8988T (cell line): Measurements from ENCODE around the gene CDC5L.

Experiments used
- DNase-seq: peaks from one replicate; pipeline ENCODE4 v3.0.0; 2011

CDC5L gene

GRCh38 chr6:44477293-44477894 lies 89.9 kb downstream of the CDC5L start:
- DNase-seq = no peak

- no peak for DNase-seq
Observed at GRCh38 chr6:44478158-44478557, 90.7 kb downstream of the CDC5L start.

- DNase-seq = no peak
Observed at GRCh38 chr6:44478591-44479254, 91.2 kb downstream of the CDC5L start.

GRCh38 chr6:44480097-44480541 lies 92.6 kb downstream of the CDC5L start:
- no peak for DNase-seq

- no peak for DNase-seq
Observed at GRCh38 chr6:44481056-44481455, 93.5 kb downstream of the CDC5L start.

GRCh38 chr6:44481760-44482159 lies 94.3 kb downstream of the CDC5L start:
- no peak for DNase-seq

GRCh38 chr6:44485601-44486401 lies 98.3 kb downstream of the CDC5L start:
- DNase-seq = no peak

GRCh38 chr6:44487002-44487401 lies 99.5 kb downstream of the CDC5L start:
- DNase-seq = no peak

GRCh38 chr6:44487586-44487985 lies 100.1 kb downstream of the CDC5L start:
- DNase-seq = no peak

- peak; percentile 65 for DNase-seq
Observed at GRCh38 chr6:44489910-44490604, 102.6 kb downstream of the CDC5L start.

GRCh38 chr6:44493132-44493531 lies 105.6 kb downstream of the CDC5L start:
- DNase-seq = no peak

GRCh38 chr6:44493593-44493992 lies 106.1 kb downstream of the CDC5L start:
- no peak for DNase-seq

GRCh38 chr6:44494011-44494501 lies 106.5 kb downstream of the CDC5L start:
- DNase-seq = no peak

- DNase-seq = no peak
Observed at GRCh38 chr6:44495036-44495901, 107.8 kb downstream of the CDC5L start.

GRCh38 chr6:44496665-44497369 lies 109.3 kb downstream of the CDC5L start:
- DNase-seq = no peak

GRCh38 chr6:44497807-44498206 lies 110.3 kb downstream of the CDC5L start:
- no peak for DNase-seq

- no peak for DNase-seq
Observed at GRCh38 chr6:44498436-44498835, 110.9 kb downstream of the CDC5L start.

GRCh38 chr6:44499609-44500008 lies 112.1 kb downstream of the CDC5L start:
- DNase-seq = no peak
